Fibroblast of skin of left quadriceps (primary cell): ENCODE results near the gene PLCL1.
A peak's percentile ranks its signal among the peaks of the same experiment; 100 is the strongest.
"Not testable (repeated sequence)": the region's sequence is repeated elsewhere in the genome, so short reads cannot be mapped to it uniquely, and the experiment has no call there.

Experiments
- DNase-seq, 2 experiments: peaks; one replicate each; pipeline ENCODE4 v3.0.0-alpha.2; 2013; ENCODE audit warnings: low read depth in 2 of 2

Gene PLCL1

GRCh38 chr2:197997083-197997541 is 192.7 kb downstream of the PLCL1 start:
- DNase-seq = no peak

DNA sequence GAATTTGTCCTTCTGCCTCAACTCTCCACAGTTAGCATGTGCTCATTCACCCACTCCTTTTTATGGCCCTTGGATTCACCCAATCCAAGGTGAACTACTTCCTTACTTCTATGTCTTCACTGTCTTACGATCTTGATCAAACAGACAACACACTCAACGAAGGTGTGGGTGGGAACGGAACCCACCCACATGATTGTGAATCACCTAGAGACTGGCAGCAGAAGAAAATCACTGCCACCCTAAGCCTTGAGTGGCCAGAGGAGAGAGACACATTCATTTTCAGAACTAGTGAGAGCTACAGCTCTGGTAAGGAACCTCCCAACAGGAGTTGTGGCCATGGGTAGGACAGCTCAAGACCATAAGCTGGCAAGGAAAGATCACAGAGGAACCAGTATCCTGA is 194.3 kb downstream of the PLCL1 start:
- no peak for DNase-seq

GRCh38 chr2:198000417-198000816 is 196.0 kb downstream of the PLCL1 start:
- no peak for DNase-seq

DNA sequence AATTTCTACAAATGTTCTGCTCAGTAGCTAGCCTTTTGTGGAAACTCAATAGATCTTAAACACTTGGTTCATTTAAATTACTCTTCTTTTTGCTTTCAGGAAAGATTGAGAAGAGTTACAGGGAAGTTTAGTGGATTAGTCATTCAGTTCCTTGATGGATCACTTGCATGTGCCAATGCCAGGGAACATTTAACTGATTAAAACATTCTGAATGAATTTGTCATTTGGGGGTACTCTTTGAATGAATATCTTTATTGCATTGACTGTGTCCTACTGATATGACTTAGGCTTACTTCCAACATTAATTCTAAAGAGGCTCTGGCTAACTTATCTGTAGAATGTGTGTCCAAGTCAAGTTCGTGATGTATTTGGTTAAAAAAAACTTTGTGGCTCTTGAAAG is 199.8 kb downstream of the PLCL1 start:
- peak in 1 of 2 experiments; percentile 14 for DNase-seq

- DNase-seq = no peak
Measured at GRCh38 chr2:198004921-198005829, 200.8 kb downstream of the PLCL1 start.

GRCh38 chr2:198006733-198007132 is 202.3 kb downstream of the PLCL1 start:
- DNase-seq = no peak

- DNase-seq = no peak
Measured at GRCh38 chr2:198008230-198008629, 203.8 kb downstream of the PLCL1 start.

DNA sequence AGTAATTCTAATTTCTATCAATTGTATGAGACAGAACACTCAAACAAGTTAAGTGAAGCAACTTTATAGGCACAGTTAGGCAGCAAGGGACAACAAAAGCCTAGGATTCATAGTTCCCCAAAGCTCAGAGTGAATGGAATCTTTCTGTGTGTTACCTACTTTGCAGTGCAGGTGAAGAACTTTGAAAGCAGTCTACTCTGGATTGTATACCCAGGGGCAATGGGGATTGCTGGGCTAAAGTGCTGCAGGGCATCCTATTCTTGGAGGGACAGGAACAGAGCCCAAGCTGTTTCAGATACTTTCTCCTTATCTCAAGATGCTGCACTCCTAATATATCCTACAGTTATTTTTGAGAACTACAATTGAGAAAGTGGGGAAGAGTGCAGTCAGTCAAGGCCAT is 207.6 kb downstream of the PLCL1 start:
- DNase-seq = no peak

DNA sequence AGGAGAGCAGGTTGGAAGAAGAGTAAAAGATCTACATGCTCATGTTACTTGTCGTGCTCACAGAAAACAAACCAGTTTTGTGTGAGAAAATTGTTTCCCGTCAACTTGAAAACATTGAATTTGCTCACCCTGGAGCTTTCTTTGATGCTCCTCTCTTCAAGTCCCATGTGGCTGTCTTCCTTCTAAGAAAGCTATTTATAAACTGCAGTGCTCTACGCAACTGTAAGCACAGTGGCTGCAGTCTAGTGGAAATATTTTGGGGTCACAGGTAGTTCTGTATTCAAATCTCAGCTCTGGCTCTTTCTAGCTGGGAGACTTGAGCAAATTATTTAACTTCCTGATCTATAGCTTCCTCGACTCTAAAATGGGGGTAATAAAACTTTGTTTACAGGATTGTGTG is 211.8 kb downstream of the PLCL1 start:
- no peak for DNase-seq

DNA sequence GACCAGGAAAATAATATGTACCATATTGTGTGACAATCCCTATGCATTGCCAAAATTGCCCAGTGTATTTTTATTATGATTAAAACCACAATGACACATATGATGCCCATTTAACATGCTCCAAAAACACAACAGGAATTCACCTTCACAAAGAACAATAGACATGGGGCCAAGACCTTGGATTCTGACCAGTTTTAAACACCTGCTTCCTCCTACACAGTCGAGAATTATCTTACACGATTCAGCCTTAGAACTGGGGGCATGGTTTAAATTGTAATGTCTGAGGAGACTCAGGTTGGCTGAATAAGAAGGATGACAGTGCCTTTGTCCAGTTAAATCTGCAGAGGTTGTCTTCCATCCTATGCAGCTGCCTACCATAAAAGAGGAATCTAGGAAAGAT is 212.7 kb downstream of the PLCL1 start:
- DNase-seq = no peak

DNA sequence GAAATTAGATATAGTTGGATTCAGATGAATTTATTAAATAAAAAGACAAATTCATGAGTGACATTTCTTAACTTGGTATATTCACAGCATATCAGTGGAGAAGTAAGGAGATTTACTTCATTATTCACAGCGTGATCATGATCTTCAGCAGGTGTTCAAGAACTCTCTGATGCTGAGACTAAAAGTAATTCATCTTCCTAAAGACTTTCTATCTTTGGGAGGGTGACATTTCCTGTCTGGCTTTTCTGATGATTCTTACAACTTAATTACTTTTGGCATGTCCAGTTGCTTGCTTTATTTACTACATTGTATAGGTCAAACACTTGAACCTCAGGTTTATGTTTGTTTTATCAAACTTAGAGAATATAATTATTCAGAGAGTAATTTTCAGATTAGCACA is 224.6 kb downstream of the PLCL1 start:
- DNase-seq = no peak

DNA sequence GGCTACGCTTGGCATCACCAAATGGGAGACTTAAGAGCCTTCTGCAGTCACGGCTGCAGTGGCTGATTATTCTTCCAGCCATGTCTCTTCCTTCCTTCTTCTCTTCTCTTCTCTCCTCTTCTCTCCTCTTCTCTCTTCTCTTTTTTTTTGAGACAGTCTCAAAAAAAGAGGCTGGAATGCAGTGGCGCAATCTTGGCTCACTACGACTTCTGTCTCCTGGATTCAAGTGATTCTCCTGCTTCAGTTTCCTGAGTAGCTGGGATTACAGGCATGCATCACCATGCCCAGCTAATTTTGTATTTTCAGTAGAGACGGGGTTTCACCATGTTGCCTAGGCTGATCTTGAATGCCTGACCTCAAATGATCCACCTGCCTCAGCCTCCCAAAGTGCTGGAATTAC is 225.2 kb downstream of the PLCL1 start:
- DNase-seq = not testable (repeated sequence)

- DNase-seq = no peak
Measured at GRCh38 chr2:198033626-198034025, 229.2 kb downstream of the PLCL1 start.

DNA sequence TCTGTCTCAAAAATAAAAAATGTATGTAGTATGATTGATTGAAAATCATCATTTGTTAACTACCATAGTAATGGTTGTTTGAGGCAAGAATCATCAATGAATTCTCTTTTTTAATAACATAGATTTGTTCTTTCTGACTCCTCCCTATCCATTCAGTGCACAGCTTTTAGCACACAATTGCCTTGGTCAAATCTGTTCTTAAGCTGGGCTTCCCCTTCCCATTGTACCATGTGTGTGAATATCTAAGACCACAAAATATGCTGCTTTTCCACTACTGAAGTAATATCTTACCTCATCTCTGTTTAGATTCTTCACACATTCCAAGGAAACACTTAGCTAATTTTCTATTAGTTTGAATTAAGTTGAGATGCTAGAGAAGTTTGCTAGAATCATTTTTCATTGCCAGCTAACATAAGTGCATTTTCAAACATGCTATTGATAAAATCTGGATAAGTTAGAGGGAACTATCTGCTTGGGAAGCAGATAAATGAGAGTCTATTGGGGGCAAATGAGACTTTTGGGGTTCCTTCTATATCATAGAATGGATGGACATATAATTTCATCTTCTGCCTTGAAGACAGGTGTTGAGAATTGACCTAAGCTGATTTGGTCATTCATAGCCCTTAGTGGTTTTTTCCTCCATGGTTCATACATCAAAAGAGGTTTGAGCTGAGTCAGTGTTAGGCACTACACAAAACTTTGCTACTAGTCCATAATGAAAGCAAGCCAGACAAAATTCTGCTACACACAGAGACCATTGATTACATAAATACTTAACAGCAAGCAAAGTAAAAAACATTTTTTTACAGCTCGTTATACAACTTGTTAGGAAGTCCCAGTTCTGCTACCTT is 231.9 kb downstream of the PLCL1 start:
- no peak for DNase-seq

DNA sequence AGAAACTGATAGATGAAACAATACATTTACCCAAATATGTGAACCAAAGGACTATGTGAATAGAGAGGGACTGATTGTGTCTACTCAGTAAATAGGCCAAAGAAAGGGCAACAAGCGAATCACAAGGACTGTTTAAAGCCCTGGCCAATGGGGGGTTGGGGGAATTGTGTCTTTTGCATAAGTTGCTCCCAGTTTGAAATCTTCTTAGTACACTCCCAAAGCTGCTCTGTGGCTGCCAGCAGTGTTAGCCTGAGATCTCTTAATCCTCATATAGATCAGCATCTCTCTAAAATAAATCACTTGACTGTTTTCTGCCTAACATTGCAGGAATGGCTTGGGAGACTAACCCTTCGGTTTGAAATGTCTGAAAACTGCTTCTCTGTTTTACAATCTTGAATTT is 236.4 kb downstream of the PLCL1 start:
- DNase-seq = no peak

GRCh38 chr2:198042189-198042588 is 237.8 kb downstream of the PLCL1 start:
- DNase-seq = no peak

DNA sequence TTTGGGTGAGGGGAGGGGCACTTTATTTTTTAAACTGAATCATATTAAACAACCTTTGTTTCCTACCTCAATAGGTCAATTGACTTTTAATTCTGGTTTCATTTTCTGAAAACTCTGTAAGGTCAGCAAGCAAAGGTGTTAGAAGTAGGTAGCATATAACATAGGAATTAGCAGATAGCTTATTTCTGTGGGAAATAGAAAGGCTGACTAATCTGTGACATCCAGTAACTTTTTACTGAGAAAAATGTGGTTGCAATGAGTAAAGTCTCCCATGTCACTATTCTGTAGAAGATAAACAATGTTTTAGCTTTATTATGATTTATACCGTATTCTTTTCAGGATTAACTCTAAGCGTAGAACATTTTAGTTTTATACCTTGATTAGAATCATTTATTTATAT is 240.4 kb downstream of the PLCL1 start:
- peak; percentile 11 to 12 for DNase-seq

- DNase-seq = peak; percentile 31 to 34
Measured at GRCh38 chr2:198045227-198045626, 240.8 kb downstream of the PLCL1 start.

- DNase-seq = no peak
Measured at GRCh38 chr2:198052741-198053140, 248.3 kb downstream of the PLCL1 start.

DNA sequence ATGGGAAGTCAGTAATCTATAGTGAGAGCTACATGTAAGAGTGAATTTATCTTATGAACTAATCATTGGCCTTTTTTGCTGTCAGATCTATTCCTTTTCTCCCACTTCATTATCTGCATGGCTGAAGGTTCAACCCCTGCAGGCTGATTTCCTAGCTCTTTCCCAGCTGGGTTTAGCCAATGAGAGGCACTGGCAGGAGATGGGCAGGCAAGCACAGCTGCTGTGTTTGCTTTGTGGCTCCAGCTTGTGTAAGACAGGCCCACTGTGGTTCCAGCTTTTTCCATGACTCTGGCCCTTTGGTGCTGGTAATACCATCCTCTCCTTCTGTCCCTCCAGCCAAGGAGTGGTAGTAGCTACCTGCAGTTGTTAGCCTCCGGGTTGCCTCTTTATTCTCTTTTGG is 248.8 kb downstream of the PLCL1 start:
- no peak for DNase-seq

DNA sequence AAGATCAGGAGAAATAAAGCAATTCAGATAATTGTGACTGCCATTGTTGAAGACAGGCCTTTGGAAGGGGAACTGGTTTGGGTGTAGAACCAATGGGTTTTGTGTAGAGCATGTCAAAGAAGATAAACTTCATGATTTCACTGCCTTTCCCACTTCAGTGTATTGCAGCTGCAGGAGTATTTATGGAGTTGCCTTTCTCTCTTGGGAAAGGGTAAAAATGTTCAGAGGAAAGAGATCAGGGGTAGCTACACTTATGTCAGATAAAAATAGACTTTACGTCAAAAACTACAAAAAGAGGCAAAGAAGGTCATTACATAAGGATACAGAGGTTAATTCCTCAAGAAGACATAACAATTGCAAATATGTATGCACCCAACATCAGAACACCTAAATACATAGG is 249.4 kb downstream of the PLCL1 start:
- no peak for DNase-seq

DNA sequence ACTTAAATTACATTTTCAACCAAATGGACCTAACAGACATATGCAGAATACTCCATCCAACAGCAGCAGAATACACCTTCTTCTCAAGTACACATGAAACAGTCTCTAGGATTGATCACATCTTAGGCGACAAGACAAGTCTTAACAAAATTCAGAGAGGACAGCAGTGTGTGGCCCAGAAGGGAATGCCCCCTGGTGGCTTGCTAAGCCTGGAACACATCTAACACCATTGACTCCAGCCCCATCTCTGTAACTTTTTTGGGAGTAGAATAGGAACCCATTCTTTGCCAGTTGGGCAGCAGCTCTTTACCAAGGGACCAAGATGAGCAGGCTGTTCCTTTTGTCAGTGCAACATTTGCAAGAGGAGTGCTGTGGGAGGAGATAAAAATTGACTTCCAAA is 249.9 kb downstream of the PLCL1 start:
- peak; percentile 4 to 11 for DNase-seq

GRCh38 chr2:198055716-198056115 is 251.3 kb downstream of the PLCL1 start:
- DNase-seq = no peak
